HT1080 (cell line): Measurements from ENCODE around the gene CHN2. TPM values are rescaled to one million over a fixed set of nuclear protein-coding genes. Genes with fewer than 3 reads are reported as not detected.

Source experiments
- DNase-seq: peaks from one replicate; pipeline ENCODE4 v3.0.0-alpha.2; 2015; ENCODE audit warnings: low read depth
- total RNA-seq: library from RNA; depleted of rRNA; stranded (reverse); fragments of >200 nt; shearing (Covaris generic); gene quantifications from 2 replicates; pipeline ENCODE4 v1.2.3, GENCODE V29; 2014

CHN2 gene
- total RNA-seq, 1 experiment from 2014 or later, result not detected

DNA sequence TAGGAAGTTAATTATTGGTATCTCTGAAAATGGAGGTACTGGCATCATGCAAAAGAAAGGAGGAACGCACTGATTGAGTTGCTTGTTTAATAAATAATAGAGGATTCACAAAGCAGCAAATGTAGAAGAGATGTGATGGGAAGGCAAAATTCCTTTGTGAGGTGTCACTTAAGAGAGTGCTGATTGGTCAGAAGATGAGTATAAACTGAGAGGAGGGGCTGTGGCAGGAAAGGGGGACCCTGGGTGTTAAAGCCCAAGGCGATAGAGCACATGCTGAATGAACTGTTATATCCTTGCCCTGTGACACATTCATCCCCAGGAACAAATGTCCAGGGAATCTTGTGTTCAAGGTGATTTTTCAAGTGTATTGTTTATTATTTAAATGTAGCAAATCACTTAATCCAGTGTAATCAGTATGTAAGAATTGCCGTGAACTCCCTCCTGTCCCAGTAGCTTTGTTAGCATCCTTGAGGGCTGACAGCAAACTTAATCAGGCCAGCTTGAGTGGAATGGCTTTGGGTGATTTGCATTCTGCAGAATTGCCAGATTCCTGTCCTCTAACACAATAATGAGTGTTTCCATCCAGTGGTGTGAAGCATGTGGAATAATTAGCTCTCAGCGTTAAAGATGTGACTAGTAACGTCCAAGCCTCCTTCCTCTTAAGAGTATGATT, 111.9 kb downstream of the CHN2 start:
- no peak for DNase-seq

DNA sequence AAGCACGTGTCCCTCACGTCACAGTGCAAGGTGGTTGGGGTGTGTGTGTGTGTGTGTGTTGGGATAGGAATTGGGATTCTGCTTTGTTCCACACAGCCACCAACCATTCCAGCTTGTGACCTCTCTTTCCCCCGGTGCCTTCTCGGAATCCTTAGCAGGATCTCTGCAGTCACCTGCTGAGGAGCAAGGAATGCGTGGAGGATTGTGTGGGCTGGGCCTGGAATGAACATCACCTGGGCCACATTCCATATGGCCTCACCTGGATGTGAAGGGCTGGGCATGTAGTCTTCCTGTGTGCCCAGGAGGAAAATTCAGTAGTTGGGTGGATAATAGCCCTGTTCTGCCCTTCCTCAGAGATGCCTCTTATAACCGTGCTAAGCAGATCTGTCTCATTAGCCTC, 113.8 kb downstream of the CHN2 start:
- DNase-seq, result no peak

DNA sequence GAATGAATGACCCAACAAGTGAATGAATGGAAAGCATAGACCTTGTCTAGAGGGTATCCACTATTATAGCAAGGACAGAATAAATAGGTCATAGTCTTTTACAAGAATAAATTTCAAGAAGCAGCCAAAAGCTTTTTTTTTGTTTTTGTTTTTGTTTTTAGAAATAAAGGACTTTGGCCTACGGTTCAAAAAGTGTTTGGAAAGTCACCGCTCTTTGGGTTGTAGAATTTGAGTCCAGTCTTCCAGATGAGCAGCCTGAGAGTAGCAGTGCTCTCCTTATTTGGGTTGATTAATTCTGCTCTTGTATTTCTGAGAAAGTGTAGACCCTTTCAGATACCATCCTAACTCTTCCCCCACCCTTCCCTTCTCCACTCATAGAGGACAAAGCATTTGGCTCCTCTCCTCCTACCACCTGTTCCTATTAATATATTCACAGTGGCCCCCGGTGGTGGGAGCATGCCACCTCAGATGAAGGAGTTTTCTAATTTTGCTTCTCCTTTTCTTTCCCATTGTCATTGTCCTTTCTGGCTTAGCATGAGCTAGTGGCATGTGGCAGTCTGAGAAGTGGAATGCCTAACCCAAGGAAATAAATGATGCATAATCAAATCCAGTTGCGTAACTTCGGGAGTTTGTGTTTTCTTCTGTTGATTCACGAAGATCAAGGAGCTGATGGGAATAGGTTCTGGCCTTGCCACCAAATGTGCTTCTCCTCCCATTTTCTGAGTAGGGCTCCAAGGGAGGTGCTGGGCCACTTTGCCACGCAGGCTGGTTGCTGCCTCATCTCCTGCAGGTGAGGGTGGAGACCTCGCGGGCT, 114.7 kb downstream of the CHN2 start:
- no peak for DNase-seq

DNA sequence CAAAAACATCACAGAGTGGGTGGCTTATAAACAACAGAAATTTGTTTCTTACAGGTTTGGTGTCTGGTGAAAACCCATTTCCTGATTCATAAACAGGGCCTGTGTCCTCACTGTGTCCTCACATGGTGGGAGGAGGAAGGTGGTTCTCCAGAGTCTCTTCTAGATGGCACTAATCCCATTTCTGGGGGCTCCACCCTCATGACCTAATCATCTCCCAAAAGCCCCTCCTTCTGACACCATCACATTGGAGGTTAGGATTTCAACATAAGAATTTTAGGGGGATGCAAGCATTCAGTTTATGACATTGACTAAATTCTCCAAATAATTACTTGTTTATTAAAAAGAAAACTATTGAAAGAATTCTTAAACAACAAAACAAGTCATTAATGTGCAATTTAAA, 116.0 kb downstream of the CHN2 start:
- no peak for DNase-seq

DNA sequence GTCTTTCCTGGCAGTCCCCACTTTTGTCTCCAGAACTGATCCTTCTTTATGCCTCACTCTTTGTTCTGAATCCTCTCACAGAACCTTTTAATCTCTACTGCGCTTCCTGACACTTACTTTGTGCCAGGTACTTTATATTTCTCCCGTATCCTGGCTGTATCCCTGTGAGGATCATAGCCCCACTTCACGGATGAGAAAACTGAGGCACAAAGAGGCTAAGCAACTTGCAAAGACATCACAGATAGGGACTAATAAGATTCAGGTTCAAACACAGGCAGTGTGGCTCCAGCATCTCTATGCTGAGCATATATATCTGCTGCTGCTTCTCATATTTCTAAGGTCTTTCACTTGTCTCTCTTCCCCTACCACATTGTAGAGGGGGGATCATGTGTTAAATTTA, 116.7 kb downstream of the CHN2 start:
- no peak for DNase-seq

- DNase-seq, result no peak
Measured at GRCh38 chr7:29314148-29314547, 119.6 kb downstream of the CHN2 start.

DNA sequence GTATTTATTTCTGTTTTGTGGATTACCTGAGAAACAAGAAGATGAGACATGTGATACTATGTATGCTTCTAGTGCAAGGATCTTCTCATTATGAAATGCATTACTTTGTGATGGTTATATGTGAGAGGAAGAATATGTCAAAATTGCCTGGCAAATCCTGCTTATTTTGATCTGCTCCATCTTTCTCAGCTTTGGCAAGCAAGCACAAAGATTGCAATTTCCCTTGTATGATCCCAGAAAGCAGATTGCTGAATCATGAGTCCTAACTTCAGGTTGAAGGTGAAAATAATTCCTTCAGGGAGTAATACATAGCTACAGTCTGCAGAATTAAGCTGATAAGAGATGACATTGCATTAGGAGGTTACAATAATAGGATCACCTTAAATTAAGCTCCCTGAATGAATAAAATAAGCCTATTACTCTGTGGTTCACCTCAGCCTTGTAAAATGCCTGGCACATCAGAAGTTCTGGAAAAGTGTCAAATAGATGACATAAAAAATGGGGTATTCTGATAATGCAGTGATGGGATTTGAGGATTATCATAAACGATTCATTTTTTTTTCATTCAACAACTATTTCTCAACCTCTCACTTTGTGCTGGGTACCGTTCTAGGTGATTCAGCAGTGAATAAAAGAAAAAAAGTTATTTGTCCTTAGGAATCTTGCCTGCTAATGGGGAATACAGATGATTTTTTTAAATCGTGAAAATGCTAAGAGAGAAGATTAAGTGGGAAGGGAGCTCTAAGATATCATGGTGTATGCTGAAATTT, 120.7 kb downstream of the CHN2 start:
- DNase-seq, result no peak

GRCh38 chr7:29315892-29316270, 121.3 kb downstream of the CHN2 start:
- DNase-seq, result no peak

DNA sequence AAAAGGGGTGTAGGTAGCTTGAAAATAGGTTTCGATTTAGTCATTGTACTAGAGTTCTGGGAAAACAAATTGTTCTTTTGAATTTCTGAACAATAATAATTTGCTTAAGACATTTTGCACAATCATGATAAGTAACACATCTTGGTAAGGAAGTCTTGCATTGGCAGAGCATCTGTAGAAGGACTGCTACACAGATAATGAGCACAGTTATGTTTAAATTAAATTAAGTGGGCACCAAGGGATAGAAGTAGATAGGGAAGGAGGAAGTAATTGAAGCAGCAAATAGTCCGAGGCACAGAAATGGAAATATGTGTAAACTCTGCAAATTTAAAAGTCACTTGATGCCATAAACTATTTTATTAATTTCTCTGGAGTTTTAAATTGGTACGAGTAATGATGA, 122.4 kb downstream of the CHN2 start:
- no peak for DNase-seq

DNA sequence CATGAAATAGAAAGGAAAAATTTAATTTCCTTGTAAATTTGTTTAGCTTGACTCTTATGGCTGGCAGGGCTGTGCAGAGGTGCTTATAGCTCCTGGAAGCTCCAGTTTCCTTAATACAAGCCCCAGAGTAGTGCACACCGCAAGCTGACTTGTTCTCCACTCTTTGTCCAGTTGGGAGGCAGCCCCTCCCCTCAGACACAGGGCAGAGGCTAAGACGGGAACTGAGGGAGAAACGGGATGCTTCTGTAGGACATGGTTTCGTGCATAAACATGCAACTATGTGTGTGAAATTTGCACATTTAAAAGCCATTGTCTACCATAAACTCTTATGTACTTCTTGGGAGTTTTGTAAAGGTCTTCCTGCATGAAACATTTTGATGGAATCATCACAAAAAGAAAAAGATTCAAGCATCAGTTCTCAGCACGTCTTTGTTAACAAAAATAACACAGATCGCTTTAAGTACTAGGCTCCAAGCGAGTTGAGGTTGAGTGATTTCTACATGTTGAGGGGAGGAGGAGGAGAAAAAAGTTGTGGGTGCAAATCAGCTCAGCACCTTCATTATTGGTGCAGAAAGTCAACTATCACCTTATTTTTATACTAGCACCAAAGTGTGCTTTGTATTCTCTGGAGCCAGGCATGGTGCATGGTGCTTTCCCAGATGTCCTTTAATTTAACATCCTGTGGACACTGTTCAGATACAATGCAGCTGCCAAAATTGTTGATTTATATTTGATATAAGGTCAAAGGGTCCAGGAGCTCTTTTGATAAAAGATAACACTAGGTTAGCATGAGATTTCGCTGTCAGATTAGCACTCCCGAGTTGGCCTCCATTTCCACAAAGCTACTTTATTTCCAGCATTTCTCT, 124.5 kb downstream of the CHN2 start:
- DNase-seq, result no peak

DNA sequence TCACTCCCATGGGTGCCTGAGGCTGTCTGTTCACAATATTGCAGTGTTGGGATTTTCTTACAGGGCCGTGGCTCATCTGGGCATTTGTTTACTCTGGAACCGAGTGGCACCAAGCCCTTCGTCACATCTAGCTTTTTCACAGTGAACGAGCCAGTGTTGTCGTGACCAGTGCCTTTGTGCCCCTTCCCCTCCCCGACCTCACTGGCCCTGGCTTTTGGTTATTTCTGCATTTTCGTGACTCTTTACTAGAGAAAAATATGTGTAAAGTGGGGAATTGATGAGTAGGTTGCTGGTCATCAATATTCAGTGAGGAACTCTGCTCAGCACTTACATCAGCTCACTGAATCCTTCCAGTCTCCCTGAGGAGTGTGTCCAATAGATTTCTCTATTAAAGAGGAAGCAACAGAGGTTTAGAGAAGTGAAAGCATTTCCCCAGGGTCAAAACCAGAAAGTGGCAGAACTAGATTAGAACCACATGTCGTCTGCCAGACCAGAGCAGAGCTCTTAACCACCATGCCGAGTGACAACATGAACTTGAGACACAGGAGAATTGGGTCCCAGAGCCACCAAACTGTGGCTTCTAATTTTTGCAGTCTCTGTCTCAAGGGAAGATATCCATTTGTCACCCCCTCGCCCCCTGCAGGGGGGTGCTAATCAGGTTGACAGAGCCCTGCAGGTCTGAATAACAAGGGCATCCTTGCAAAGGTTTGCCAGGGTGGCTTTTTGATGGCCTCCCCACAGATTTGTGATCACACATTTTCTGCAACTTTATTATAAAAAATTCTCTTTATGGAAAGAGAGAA, 125.3 kb downstream of the CHN2 start:
- no peak for DNase-seq

DNA sequence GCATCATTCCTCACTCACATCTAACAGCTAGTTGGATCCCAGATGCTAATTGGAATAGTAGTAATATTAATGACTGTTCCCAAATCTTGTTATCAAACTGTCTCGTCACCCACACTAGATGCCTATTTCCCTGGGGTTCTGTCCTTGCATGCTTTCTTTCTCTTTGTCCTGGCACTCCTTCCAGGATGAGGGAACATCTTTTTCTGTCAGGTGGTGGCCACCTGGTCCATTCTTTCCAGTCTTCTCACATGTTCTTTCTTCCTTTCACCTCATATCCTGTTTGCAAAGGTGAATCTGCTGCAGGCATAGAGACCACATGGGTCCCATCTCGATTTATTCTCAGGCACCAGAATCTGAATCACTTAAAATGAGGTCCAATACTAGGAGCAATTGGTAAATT, 126.0 kb downstream of the CHN2 start:
- no peak for DNase-seq

DNA sequence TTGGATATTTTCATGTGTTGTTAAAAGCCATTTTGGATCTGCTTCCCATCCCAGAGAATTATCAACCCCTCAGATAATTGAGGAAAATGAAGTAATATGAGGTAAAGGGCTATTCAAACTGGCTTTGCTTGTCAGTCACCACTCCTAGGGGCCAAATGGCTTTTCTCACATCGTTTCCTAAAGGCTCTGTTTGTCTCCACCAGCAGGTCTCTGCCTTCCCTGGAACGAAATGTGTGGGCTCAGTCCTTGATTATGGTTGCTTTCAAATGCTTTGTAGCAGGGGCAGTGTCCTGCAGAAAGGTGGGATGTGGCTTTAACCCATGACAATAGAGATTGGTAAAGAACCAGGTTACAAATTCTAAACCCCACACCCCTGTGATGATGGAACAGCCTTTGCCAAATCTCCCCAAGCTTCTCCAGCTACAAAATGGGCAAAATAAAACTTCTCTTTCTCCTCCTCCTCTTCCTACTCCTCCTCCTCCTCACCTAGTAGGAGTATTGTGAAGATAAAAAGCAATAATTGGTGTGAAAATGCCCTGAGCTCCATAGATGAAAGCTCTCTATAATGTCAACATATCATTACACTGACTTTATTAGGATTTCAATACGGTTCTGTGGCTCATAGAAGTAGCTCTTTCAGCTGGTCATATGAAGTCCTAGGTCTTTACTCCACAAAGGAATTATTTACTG, 127.6 kb downstream of the CHN2 start:
- DNase-seq, result no peak

DNA sequence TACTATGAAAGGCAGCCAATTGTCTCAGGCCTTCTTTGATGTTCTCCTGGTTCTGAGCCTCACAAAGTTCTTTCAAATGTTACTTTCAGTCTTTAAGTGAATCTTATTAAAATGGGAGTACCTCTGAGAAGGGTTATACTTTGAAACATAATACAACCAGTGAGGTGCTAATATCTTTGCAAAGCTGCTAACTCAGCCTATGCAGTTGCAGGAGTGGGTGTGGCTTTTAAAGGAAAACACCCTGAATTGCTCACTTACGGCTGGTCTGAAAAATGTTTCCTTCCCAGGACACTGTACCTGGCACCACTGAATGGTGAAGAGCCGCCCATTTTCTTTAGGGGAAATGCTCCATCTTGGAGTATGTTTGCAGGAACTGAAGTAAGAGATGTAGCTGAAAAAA, 130.9 kb downstream of the CHN2 start:
- DNase-seq, result no peak

DNA sequence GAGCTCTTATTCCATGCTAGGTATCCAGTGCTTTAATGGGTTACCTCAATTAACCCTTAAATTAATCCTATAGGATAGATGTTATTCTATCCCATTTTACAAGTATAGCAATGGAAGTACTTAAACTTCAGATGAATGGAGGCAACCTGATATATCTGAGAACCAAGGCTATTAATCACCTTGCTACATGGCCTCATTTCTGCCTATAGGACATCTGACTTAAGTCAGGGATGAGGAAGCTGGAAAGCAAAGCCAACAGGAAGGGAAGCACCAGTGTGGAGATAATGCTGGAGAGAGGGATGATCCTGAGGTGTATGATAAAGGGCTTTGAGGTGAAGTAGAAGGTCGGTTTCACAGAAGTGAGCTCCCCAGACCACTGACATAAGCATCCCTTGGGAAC, 132.3 kb downstream of the CHN2 start:
- DNase-seq, result no peak

DNA sequence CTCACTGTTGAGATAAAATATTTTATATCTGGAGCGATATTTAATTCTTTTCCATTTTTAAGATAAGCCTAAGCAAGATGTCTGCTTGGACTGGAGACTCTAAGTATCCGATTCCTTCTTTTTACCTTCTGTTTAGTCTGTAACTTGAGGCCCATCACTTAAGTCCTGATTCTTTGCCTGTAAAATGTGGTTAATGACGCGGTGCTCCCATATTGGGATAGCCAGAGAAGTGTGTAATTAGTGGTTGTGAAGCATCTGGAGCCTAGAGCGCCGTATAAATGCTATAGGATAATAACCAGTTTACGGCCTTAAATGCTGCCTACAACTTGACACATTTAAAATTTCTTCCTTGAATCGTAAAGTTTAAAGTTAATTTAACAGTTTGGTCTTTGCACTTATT, 132.9 kb downstream of the CHN2 start:
- no peak for DNase-seq

DNA sequence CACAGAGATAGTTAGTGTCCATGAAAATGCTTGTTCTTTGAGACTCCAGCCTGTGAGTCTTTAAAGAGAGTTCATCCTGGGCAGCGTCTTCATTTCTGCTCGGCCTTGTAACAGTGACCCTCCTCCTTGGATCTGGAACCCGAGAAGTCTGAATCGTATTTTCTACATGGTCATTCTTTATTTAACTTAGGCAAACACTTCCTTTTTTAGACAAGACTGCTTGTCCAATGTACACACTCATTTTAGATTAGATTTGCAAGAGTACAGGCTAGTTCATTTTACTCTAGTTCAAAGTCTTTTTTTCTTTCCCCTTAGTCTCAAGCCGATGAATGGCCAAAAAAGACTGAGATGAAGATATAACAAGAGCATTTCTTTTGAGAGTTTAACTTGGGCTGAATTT, 133.5 kb downstream of the CHN2 start:
- DNase-seq, result no peak

GRCh38 chr7:29328811-29329210, 134.2 kb downstream of the CHN2 start:
- DNase-seq, result no peak

DNA sequence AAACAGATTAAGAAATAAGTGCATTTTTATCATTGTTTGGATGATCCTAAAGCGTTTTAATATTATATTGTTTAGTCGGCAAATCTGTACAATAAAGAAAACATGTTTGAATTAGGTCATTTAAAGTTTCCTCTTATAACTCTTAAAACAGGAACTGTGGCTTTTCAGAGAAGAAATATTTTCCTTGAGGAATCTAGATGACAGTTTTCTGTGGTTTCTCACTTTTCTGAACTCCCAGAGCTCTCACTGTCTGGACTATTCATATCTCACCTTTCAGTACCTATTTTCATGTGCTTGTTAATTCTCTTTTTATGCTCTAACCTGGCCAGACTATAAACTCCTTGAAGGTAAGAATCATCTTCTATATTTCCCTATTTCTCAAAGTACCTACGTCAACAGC, 135.1 kb downstream of the CHN2 start:
- DNase-seq, result no peak

- no peak for DNase-seq
Measured at GRCh38 chr7:29330136-29330535, 135.6 kb downstream of the CHN2 start.
